Left colon (tissue), 2 donors: ENCODE data around the gene TMEM135. TPM values are rescaled to one million over a fixed set of nuclear protein-coding genes. Genes with fewer than 3 reads are reported as not detected.

Experiments
- ATAC-seq: fragments of 200-7000 bp; cut with Tn5 transposase; one replicate; pipeline ENCODE4 v1.9.1; 2020; ENCODE audit warnings: mild to moderate bottlenecking, moderate library complexity
- DNase-seq, 2 donors: peaks; one replicate each; pipeline ENCODE4 v3.0.0-alpha.2; 2020
- intact Hi-C, 2 donors: fragments of 100-400 bp; cut with DNase I in 1 of 2; cut with micrococcal nuclease in 1 of 2; formaldehyde crosslinking; loops; one replicate each; pipeline versions ENCODE4 v1.11.2 to v1.14.0; 2022; cut with DNase I, micrococcal nuclease
- total RNA-seq, 2 donors: library from RNA; stranded (reverse); fragmentation: NEBNext Ultra II Directional; extraction: Animal tissue kit (Norgen Biotek cat#: 25700); gene quantifications; one replicate each; pipeline ENCODE4 v1.2.1, GENCODE V29; 2021
- donor health status: DM: no; HTN: no; CAD: no.
- donor health status: DM: yes; HTN: yes; CAD: no.

Gene TMEM135
- total RNA-seq, 2 donors from 2014 or later: 37.2 to 38.8 TPM

DNA sequence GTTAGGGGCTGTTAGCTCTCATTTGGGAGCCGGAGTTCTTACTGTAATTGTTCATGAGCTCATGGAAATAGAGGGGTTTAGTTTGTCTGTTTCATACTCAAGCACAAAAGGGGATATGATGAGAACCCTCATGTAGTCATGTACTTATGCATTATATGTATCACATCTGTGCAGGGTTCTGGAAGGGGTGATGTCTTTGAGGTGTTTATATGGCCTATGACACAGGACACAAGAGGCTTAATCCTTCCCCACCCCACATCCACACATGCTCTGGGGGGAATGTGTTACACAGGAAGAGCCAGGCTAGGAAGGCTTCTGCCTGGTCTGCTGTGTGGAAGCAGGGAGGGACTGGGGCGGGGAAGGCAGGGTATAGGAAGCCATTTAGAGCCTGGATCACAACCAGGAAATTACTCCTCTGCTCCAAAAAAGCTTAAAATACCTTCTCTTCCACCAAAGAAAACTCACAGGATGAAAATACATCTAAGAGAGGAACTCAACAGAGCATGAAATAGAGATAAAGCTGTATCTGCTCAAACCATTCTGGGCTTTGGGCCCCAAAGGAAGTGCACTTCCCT, 316.1 kb downstream of the TMEM135 start:
- intact Hi-C loops: loop anchor here in 1 of 2 donors (5.0 to 10.0 kb wide), 2 partner anchors 68 to 1191 kb away; no protein-coding TSS in a partner anchor
- ATAC-seq (peak; percentile 33), DNase-seq (no peak)

DNA sequence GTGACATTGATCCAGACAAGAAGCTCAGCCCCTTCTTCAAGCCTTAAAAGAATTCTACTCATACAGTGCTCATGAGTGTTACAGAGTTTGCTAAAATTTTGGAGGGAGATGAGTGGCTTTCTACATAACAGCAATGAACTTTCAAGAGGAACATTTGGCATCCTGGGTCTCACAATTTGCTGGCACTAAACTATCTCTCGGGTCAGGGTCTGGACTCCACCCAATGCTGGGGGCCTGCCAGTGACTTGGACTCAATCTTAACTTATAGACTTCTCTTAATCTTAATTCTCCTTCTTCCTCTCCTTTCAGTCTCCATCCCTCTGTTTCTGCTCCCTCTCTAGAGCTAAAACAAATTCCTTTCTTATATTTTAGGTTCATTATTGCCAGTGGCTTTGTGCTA, 317.9 kb downstream of the TMEM135 start:
- intact Hi-C loops: loop anchor here in 1 of 2 donors (10.0 kb wide), 1 partner anchor 1189 kb away; no protein-coding TSS in a partner anchor
- DNase-seq (no peak), ATAC-seq (no peak)

DNA sequence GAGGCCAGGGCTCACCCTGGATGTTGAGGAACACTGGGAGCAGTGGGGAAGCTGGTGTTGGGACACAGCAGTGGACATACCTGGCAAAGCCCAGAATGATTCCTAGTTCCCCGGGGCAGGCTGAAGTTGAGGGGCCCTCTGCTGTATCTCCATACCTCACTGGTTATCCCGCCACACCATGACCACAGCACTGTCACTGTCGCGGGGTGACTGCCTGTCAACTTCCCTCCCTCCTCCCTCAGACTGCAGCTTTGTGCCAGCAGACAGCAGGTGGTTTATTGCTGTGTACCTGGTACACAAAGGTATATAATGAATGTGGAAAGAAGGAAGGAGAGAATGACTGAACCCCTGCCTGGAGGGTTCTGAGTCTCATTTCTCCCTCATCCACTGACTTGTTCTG, 318.7 kb downstream of the TMEM135 start:
- peak; percentile 35 to 42 for DNase-seq
- ATAC-seq: peak; percentile 78
- intact Hi-C loops: loop anchor here in 1 of 2 donors (10.0 kb wide), 1 partner anchor 1188 kb away; no protein-coding TSS in a partner anchor

DNA sequence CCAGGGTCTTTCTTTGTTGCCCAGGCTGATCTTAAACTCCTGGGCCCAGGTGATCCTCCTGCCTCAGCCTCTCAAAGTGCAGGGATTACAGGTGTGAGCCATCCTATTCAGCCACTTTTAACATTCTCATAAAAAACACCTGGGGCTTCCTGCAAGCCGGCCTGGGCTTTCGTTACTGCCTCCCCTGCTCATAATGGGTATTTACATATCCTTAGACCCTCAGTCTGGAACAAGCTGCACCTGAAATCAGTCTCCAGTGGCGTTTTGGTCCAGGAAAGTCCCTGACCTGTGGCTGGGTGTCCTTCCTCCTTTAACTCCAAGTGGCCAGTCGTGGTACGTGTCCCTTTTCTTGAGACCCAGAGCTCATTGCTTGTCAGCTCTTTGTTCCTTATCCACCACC, 320.7 kb downstream of the TMEM135 start:
- DNase-seq (no peak), ATAC-seq (no peak)
- intact Hi-C loops: loop anchor here in 1 of 2 donors (10.0 kb wide), 1 partner anchor 1186 kb away; no protein-coding TSS in a partner anchor

DNA sequence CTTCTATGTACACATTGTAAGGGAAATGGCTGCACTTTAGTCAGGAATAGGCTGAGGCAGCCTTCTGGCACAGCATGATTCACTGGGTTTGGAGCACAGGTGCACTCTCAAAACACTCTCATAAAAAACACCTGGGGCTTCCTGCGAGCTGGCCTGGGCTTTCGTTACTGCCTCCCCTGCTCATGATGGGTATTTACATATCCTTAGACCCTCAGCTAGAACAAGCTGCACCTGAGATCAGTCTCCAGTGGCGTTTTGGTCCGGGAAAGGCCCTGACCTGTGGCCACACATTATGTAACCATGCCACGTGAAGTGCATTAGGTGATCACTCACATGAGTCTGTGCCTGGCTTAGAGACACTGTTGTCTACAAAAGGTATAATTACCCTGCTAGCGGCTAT, 321.7 kb downstream of the TMEM135 start:
- peak; percentile 65 for ATAC-seq
- intact Hi-C loops: loop anchor here in 1 of 2 donors (10.0 kb wide), 1 partner anchor 1185 kb away; no protein-coding TSS in a partner anchor

DNA sequence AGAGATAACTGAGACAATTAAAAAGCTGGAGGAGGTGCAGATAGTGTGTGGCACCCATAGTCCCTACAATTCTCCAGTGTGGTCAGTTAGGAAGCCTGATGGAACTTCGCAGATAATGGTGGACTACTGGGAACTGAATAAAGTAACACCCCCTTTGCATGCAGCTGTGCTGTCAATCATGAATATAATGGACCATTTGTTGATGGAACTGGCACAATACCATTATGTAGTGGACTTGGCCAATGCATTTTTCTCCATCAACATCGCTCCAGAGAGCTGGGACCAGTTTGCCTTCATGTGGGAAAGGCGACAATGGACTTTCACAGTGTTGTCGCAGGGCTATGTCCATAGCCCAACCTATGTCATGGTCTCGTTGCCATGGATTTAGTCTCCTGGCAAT, 324.2 kb downstream of the TMEM135 start:
- DNase-seq (no peak), ATAC-seq (no peak)
- intact Hi-C loops: no loop called here

More for the DNA sequence above, 321.7 kb downstream of the TMEM135 start:
- peak; percentile 13 to 38 for DNase-seq

DNA sequence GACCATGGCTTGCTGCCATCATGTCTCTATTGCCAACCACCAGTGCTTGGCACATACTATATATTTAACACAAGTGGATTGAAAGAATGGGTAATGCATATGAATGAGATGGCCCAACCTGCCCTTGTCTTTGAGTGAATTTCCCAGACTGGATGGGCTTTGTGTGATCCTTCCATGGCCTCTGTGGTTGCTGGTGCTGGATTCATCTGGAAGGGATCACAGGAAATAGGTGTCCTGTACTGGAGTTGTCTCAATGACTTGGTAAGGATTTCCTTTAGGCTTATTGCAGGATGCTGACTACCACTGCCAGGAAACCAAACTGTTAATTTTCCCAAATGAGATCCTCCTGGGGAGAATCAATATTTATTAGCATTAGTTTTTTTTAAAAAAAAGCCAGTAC, 328.6 kb downstream of the TMEM135 start:
- intact Hi-C loops: no loop called here
- DNase-seq: no peak
- no peak for ATAC-seq

DNA sequence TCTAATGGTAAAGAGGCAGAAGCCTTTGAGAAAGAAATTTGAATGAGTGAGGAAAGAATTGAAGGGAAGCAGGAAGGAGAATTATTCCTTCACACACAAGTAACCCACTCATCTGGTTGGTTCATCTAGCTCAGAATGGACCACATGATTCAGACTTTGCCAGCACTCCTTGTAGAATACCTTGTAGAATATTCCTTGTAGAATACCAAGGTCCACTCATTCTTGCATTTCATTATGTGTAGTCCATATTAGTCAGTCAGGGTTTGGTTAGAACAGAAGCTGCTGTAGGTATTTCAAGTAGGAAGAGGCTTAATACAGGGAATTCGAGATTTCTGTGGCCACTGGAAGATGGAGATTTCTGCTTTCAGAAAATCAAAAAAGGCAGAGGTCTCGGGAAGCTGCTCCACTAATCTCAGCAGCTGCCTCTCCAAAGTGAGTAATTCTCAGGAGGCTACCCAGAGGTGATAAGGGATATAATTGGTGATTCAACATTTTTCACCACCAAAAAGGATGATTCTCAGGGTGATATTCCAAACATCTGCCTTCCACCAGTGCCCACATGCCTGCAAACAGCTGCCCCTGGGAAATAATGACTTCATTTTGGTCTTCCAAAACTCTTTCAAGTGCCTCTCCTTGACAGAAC, 329.1 kb downstream of the TMEM135 start:
- DNase-seq: no peak
- intact Hi-C loops: no loop called here
- no peak for ATAC-seq

DNA sequence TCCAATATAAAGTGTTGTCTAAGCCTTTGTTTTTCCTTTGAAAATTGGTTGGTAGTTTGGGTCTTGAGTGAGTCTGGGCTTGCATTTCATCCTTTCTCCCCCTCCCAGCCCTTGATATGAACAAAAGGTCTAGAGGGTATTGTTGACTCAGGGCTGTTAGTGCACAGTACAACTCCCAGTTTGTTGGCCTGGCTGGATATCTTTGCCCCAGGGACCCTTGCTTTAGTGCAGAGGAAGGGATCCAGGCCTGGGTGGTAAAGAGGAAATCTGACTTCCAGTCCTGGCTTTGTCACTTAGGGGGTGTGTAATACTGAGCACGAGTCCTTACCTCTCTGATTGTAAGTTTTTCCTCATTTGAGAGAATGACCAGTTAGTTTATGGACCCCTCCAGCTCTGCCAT, 330.4 kb downstream of the TMEM135 start:
- ATAC-seq (no peak), DNase-seq (no peak)
- intact Hi-C loops: no loop called here

DNA sequence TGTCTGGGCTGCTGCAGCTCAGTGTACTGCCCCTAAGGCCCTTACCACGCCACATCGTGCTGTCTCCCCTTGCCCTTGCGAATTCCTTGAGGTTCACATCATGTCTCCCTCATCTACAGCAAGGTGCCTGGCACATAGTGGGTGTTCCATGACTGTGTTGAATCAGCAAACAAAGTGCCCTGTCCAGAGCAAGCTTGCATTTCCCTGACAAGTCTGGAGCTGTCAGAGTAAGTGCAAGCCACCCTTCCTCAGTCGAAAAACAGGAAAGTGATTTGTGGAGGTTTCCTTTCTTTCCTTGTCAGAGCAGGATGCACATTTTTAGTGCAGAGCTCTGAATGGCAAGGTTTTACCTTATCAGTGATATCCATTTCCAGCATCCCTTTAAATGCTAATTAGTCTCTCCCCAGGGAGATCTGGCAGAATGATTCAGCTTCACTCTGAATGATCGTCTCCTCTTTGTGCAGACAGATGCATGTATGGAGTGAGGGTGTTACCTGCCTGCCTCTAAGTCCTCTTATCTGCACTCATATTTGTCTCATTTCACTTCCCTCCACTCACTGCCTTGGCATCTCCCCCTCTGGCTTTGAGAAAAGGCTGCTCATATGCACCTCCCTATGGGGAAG, 331.2 kb downstream of the TMEM135 start:
- DNase-seq (no peak), ATAC-seq (no peak)
- intact Hi-C loops: no loop called here

DNA sequence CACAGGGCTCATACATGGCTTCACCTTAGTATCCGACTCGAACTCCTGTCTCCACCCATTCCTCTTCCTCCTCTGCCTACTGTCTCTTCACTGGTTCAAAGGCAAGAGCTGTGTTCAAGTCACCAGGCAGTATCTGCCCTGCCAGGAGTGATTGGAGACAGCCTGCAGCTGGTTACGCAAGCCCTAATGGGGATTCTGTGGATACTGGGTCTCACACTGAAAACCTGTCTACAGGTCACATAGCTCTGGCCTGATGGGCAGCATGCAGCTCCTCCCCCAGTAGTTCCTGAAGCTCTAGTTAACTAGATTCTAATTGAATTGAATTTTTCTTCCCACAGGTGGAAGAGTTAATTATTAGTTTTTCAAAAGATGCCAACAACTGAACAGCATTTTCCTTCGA, 332.2 kb downstream of the TMEM135 start:
- intact Hi-C loops: no loop called here

DNA sequence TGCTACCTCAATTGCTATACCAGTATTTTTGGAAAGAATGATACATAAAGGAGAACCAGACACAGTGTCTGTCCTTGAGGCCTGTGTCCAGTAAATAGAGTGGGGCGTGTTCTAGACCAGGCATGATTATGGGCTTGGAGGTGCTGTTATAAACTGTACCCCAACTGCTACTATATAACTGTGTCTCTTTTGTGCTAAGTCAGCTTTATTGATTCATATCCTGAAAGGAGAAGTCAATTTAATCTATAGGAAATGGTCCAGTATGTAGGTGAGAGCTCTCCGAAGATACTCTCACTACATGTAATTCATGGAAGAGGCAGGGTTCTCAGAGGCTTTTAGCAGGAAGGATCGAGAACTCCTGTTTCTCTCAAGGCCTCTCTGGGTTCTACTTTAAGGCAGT, 334.3 kb downstream of the TMEM135 start:
- ATAC-seq (no peak), DNase-seq (no peak)
- intact Hi-C loops: no loop called here

More for the DNA sequence above, 332.2 kb downstream of the TMEM135 start:
- ATAC-seq (no peak), DNase-seq (no peak)

Other genes with a start within 250 kb of the TMEM135 start
- 100 to 1,000 TPM in 1 of 2 donors, 10 to 100 TPM in 1; 54.3 to 124 TPM for gene PRSS23, start 237.4 kb upstream of the TMEM135 start, total RNA-seq
- 1 to 10 TPM; 4.7 to 9.0 TPM for gene FZD4, start 82.5 kb upstream of the TMEM135 start, total RNA-seq